Motor neuron (in vitro differentiated cells): ENCODE data around the gene SLC30A1. TPM values are rescaled to one million over a fixed set of nuclear protein-coding genes. Genes with fewer than 3 reads are reported as not detected.
A peak's percentile ranks its signal among the peaks of the same experiment; 100 is the strongest.

Experiments used
- ATAC-seq, 8 experiments: fragments of 200-7000 bp; cut with Tn5 transposase; replicated peaks in 6 of 8; 2 replicates each; pipeline ENCODE4 v1.8.0; 2021; ENCODE audit warnings: mild to moderate bottlenecking in 8 of 8, moderate library complexity in 8 of 8
- H3K27ac ChIP-seq, 2 donors: fragments of 250-450 bp; sonication (Bioruptor Pico); 2 replicates each; pipeline ENCODE4 v1.9.0; 2021; ENCODE audit warnings: antibody characterized with exemption in 2 of 2, mild to moderate bottlenecking in 2 of 2, moderate library complexity in 1 of 2
- H3K4me1 ChIP-seq, 2 donors: fragments of 250-450 bp; sonication (Bioruptor Pico); replicated peaks in 1 of 2; 2 replicates each; pipeline ENCODE4 v1.6.1; 2021; ENCODE audit warnings: antibody characterized with exemption in 2 of 2, mild to moderate bottlenecking in 2 of 2, moderate library complexity in 1 of 2
- H3K4me3 ChIP-seq, 5 donors: fragments of 250-450 bp; sonication (Bioruptor Pico); 2 replicates each; pipeline ENCODE4 v1.9.0; 2021; ENCODE audit warnings: antibody characterized with exemption in 5 of 5, mild to moderate bottlenecking in 5 of 5, moderate library complexity in 4 of 5
- WGBS, 10 experiments: fragments of 450-650 bp; shearing (Covaris generic); methylation state at CpG; one replicate each; pipeline ENCODE4 v1.0.0; 2022; 5-methylcytosine and 5-hydroxymethylcytosine counted together
- in situ Hi-C, 9 experiments: fragments of 400-800 bp; cut with MboI; loops; one replicate each; pipeline ENCODE4 v1.15.0; 2021; ENCODE audit warnings: low sequenced_read_pairs in 9 of 9, low pct_unique_long_range_greater_than_20kb in 2 of 9; ENCODE audit not compliant: unreplicated experiment in 9 of 9
- total RNA-seq, 8 experiments: library from RNA; unstranded; fragments of 300-600 nt; gene quantifications; 2 replicates each; pipeline versions ENCODE4 v1.2.3 to v1.2.4, GENCODE V29; 2022

SLC30A1 gene
- total RNA-seq, 8 experiments from 2014 or later: 7.0 to 50.3 (median 17.3) TPM

DNA sequence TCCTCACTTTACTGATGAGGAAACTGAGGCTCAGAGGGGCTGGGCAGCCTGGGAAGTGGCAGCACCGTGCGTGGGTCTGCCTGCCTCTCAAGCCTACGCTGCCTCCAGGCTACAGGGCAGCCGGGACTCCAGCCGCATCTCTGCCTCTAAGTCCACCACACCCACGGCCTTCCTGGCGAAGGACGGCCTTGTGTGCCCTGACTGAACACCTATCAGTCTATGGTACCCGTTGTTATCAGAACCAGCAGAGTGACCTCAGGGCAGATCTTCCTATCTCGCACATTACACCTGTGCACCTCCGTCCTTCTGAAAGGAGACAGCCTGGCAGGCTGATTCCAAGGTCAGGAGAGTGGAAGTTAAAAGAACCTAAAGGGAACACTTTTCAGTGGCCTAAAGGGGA, 35.7 kb upstream of the SLC30A1 start:
- in situ Hi-C loops: no loop called here
- peaks cover 0 to 2% of the 10 kb centered on the region in 2 donors for H3K4me1 ChIP-seq
- WGBS, 10 experiments: 72 to 100% (median 89%) methylated on average over 1 to 9 of the region's 11 CpGs; no CpG with 5 or more reads in 3 of the 10 experiments
- no peak overlapping the region for H3K4me3 ChIP-seq
- no peak overlapping the region for H3K27ac ChIP-seq
- ATAC-seq: no peak

DNA sequence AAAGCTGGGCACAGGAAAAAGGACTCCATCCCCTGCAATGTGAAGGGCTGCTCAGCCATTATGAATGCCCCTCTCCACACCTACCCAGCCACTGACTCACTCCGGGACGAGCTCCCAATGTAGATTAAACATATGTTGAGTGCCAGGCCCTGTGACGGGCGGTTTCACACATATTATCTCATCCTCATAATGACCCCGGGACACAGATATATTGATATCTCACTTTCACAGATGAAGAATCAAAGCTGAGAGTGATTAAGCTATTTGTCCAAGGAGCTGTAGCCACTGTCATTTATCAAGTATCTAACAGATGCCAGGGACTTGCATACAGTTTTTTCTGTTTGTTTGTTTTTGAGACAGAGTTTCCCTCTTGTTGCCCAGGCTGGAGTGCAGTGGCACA, 35.0 kb upstream of the SLC30A1 start:
- H3K27ac ChIP-seq: no peak overlapping the region
- no peak overlapping the region for H3K4me3 ChIP-seq
- peaks cover 0 to 2% of the 10 kb centered on the region in 2 donors for H3K4me1 ChIP-seq
- in situ Hi-C loops: no loop called here
- 20 to 100% (median 73%) methylated on average over 2 to 5 of the region's 5 CpGs; no CpG with 5 or more reads in 1 of the 10 experiments for WGBS, 10 experiments
- ATAC-seq: peak in 5 of 8 experiments; percentile 14 to 41 (median 32)

DNA sequence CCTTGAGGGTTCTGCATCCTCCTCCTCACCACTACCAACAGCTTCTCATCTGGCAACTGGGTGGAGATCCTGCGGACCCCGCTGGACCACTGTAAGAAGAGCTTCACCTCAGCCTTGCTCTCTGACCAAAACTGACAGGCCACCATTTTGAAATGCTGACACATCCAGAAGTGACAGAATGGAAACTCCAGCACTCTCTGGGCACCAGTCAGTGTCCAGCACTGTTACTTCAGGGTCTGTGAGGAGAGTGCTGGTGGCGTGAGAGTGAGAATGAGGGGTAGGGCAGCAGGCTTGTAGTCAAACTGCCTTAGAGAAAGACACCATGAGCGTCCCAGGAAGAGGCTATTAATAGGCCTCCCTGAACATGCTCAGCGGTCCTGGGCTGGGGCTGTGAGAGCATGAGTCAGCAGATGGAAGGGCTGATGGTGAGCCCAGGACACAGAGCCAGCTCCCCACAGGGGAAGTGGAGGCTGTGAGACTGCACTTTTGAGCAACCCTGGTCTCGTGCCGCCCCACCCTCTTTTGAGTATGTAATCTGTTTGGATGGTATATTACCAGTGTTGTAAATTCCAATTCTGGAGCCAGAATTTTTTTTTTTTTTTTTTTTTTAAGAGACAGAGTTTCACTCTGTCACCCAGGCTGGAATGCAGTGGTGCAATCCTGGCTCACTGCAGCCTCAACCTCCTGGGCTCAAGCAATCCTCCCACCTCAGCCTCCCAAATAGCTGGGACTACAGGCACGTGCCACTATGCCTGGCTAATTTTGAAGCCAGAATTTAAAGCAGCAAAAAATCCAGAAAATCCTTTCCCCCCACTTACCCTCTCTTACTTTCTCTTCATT, 34.4 kb upstream of the SLC30A1 start:
- no peak overlapping the region for H3K27ac ChIP-seq
- peaks cover 0 to 2% of the 10 kb centered on the region in 2 donors for H3K4me1 ChIP-seq
- 28 to 100% (median 67%) methylated on average over 1 to 8 of the region's 8 CpGs; no CpG with 5 or more reads in 1 of the 10 experiments for WGBS, 10 experiments
- in situ Hi-C loops: no loop called here
- peak; percentile 91 to 99 (median 97) for ATAC-seq
- no peak overlapping the region for H3K4me3 ChIP-seq

DNA sequence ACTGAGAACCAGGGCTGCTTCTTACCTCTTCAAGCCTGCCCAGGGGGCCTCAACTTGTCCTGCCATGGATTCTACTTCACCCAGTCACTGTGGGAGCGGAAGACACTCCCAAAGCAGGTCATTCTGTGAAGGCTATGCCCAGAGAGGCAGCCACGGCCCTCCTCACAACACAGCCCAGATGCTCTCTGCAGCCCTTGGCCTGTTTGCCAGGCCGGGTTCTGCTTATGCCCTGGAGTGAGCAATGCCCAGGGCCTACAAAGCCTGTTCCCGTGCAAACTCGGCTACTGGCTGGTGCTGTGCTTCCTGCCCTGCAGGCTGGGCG, 33.8 kb upstream of the SLC30A1 start:
- peaks cover 0 to 2% of the 10 kb centered on the region in 2 donors for H3K4me1 ChIP-seq
- no peak overlapping the region for H3K27ac ChIP-seq
- peak in 4 of 8 experiments; percentile 5 to 10 (median 8) for ATAC-seq
- in situ Hi-C loops: no loop called here
- no peak overlapping the region for H3K4me3 ChIP-seq
- WGBS, 10 experiments: 89 to 100% (median 92%) methylated on average over 2 to 6 of the region's 6 CpGs; no CpG with 5 or more reads in 5 of the 10 experiments

DNA sequence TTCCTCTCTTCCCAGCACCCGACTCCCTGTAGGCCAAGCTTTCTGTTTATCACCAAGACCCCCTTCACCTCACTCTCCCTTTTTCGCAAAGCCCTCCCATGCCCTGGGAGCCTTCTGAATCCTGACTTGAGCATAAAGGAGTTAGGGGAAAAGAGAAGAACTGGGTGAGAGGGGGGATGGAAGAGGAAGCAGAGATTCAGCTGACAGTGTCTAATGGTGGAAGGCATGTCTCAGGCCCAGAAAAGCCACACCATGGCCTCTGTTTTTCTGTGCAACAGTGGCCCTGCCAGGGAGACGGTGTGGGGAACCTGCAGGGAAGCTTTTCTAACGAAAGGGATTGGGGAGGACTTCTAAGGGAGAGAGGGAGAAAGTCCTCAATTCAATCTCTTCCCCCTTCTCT, 32.9 kb upstream of the SLC30A1 start:
- 65 to 93% (median 78%) methylated on average over 1 to 3 of the region's 4 CpGs; no CpG with 5 or more reads in 2 of the 10 experiments for WGBS, 10 experiments
- Histone ChIP-seq H3K27ac (no peak overlapping the region), H3K4me1 (peaks cover 0 to 2% of the 10 kb centered on the region in 2 donors), H3K4me3 (no peak overlapping the region)
- no peak for ATAC-seq
- in situ Hi-C loops: no loop called here

DNA sequence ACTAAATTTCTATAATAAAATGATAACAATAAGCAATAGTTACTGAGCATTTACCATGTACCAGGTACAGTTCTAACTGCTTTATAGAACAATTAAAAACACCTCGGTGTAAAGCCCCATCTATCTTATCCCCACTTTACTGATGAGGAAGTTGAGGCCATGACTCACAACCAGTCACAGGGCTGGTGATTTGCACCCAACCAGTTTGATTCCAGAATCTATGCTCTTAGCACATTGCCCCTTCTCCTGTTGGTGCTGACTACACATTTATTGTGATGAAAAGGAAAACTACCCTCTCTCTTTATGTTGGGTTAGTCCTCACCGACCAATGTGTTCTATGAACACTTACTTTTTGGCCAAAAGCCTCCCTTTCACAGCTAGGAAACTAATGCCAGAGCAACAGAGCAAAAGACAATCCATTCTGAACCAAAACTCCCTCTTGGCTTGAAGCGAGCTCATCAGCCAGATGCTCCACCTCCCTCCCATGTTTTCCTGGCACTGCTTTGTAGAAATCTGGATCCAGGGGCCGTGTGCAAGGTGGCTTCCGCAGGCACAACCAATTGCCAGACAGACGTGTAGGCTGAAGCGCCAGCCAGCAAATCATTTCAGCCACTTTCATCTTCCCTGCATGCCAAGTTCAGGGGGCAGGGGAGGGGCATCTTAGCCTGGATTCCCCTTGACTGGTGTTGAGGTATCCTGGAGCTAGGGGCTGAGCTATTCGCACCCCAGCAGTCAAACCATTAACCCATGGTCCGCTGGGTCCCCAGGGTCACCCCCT, 32.0 kb upstream of the SLC30A1 start:
- in situ Hi-C loops: no loop called here
- Histone ChIP-seq H3K27ac (no peak overlapping the region), H3K4me1 (peaks cover 0 to 2% of the 10 kb centered on the region in 2 donors), H3K4me3 (no peak overlapping the region)
- WGBS, 10 experiments: 0 to 83% (median 67%) methylated on average over 1 to 9 of the region's 9 CpGs; no CpG with 5 or more reads in 3 of the 10 experiments
- peak in 3 of 8 experiments; percentile 6 to 44 (median 6) for ATAC-seq

DNA sequence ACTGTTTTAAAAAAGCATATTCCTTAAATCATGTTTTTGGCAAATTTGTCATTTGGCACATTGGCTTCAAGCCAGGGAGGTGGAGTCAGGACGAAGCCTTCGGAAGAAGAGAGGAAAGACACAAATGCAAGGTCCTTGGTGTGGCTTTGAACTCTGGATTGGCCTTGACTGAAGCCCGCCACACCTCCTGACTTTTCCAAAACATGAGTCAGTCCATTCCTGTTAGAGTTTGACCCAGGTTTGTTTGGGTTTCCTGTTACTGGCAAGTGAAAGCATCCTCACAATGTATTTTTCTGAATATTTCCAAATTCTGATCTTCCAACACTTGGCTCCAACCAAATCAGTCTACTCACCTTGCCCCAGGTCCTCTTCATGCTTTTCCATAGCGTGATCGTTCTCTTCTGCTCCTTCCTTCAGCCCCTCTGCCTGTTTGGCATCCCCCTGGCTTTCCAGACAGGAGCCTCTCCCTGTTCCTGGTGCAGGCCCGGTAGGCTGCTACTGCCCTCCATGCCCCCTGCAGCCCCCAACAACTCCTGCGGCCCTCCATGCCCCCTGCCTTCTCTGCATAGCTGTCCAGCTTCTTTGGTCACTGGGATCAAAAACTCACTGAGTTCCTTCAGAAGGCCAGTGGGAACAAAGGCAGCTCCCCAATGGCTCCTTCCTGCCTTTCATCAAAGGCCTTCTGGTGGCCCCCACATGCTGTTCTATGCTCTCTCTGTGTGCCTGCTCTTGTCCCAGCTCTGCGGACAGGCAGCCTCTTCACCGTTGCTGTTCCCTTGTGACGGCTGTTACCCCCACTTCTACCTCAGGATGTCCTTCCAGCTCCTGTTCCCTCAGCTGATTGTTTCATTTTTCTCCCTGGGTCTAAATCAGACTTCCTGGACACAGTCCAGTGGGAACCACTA, 30.4 kb upstream of the SLC30A1 start:
- in situ Hi-C loops: no loop called here
- Histone ChIP-seq H3K4me1 (peaks cover 0 to 2% of the 10 kb centered on the region in 2 donors), H3K4me3 (no peak overlapping the region), H3K27ac (no peak overlapping the region)
- peak in 1 of 8 experiments; percentile 5 for ATAC-seq
- WGBS, 10 experiments: 10 to 100% (median 88%) methylated on average over 1 to 8 of the region's 10 CpGs; no CpG with 5 or more reads in 2 of the 10 experiments

DNA sequence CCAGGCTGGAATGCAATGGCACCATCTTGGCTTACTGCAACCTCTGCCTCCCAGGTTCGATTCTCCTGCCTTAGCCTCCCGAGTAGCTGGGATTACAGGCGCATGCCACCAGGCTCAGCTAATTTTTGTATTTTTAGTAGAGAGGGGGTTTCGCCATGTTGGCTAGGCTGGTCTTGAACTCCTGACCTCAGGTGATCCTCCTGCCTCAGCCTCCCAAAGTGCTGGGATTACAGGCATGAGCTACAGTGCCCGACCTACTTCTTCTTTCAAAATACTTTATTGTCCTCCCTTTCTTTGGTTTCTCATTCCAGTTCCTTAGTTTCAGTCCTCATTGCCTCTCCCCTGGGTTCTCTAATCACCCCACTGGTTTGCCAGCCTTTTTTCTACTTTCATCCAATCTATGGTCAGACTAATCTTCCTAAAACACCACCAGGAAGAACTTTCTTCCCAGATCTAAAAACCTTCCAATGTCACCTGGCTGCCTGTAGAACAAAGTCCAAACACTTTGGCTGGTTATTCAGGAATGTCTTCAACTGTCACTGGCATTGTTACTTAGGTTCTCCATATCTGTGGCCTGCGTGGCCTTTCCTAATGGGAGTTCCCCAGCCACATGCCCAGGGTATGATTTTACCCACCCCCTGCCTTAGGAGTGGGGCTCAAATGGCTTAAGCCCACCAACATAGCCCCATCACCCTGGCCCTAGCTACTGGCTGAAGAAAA, 29.0 kb upstream of the SLC30A1 start:
- ATAC-seq: no peak
- Histone ChIP-seq H3K4me3 (no peak overlapping the region), H3K4me1 (no peaks in the 10 kb centered on the region), H3K27ac (no peak overlapping the region)
- in situ Hi-C loops: no loop called here
- 60 to 100% (median 100%) methylated on average over 1 to 6 of the region's 6 CpGs; no CpG with 5 or more reads in 1 of the 10 experiments for WGBS, 10 experiments

DNA sequence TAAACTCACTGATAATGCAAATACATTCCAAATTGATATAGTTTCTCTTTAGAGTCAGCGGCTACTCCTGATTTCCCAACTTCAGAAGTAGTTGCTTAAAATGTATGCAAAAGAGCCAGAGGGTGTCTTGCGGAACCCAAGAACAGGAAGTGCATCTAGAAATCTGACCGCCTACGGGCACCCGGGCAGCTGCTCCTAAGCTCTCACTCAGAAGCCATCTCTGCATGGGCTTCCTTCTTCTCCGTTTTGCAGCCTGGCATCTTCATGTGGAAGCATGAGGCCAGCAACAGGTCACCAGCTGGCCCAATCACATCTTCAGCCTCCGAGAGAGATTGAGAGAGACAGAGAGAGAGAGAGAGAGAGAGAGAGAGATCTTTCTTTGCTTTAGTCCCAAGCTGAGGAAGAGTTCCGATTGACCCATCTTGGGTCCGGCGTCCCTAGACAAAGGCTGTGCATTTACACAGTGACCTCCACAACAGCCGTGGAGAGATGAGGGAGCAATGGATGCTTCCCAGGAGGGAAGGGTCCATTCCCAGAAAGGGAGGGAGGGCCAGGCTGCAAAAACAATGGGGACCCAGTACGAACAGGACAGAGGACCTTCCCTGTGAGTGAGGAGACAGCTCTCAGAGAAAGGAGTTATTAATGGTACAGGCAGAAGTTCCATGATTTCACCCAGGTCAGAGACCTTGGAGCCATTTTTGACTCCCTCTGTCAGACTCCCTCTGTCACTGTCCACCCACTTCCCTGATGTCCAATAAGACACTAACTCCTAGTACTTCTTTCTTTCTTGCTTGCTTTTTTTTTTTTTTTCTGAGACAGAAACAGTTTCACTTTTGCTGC, 28.2 kb upstream of the SLC30A1 start:
- no peaks in the 10 kb centered on the region for H3K4me1 ChIP-seq
- peak in 2 of 8 experiments; percentile 46 to 77 for ATAC-seq
- no peak overlapping the region for H3K4me3 ChIP-seq
- WGBS, 10 experiments: 57 to 100% (median 86%) methylated on average over 1 to 12 of the region's 12 CpGs; no CpG with 5 or more reads in 2 of the 10 experiments
- in situ Hi-C loops: no loop called here
- H3K27ac ChIP-seq: no peak overlapping the region

DNA sequence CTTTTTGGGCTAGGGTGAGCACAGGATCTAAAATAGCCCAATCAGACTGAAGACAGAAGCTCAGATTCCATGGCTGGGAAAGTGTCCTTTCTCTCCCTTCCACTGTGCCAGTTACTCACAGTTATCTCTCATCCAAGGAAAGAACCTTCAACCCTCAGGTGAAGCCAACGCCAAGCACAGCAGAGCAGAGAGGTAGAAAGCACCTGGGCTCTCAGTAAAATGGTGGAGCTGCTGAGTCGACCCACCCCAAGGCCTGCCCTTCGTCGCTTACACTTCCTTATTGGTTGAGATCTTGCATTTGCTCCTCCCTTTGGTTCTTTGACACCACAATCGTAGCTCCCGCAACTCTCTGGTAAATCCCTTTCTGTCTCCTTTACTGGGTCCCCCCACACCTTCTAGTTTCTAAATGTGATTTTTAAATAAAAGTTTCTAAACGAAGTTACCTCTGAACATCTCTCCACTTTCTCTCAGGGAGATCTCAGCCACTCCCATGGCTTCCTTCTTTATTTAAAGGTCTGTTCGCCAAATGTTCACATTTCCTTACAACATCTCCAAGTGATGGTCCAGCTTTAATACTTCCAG, 27.5 kb upstream of the SLC30A1 start:
- no peaks in the 10 kb centered on the region for H3K4me1 ChIP-seq
- ATAC-seq: no peak
- in situ Hi-C loops: no loop called here
- 75 to 96% (median 89%) methylated on average over 3 to 8 of the region's 8 CpGs for WGBS, 10 experiments
- H3K4me3 ChIP-seq: no peak overlapping the region
- H3K27ac ChIP-seq: no peak overlapping the region

DNA sequence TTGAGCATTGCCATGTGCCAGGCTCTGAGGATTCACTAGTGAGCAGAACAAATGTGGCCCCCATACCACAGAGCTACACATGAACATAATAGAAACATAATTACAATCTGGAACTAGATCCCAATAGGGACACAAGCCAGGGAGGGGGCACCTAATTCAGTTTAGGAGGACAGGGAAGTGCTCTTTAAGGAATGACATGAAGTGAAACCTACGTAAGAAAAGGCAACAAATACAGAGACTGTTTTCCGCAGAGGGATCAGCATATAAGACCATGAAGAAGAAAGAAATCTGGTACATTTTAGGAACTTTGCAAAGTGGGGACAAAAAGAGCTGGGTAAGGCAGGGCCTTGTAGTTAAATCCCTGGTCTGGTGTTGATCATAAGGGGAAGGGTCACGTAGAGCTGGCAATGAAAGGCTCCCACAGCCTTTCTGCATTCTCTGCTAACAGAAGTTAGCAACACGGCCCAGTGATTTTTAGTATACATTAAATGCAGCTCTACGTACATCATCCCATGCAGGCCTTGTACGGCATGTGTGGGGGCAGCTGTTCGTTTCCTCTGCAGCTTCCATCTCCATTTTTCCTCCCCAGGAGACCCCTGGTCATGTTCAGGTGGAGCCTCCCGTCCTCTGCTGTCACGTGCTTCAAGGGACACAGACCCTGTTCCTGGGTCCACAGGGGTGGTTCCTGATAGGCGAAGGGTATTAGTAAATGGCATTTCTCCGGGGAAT, 26.8 kb upstream of the SLC30A1 start:
- no peaks in the 10 kb centered on the region for H3K4me1 ChIP-seq
- in situ Hi-C loops: no loop called here
- no peak overlapping the region for H3K4me3 ChIP-seq
- WGBS, 10 experiments: 80 to 95% (median 88%) methylated on average over 1 to 11 of the region's 11 CpGs
- no peak for ATAC-seq
- H3K27ac ChIP-seq: no peak overlapping the region
